ENCODE results near the gene UBA3. TPM values are rescaled to one million over a fixed set of nuclear protein-coding genes. Genes with fewer than 3 reads are reported as not detected.

Gene UBA3
- total RNA-seq, 2 donors from 2014 or later, result 57.4 to 59.0 TPM

DNA sequence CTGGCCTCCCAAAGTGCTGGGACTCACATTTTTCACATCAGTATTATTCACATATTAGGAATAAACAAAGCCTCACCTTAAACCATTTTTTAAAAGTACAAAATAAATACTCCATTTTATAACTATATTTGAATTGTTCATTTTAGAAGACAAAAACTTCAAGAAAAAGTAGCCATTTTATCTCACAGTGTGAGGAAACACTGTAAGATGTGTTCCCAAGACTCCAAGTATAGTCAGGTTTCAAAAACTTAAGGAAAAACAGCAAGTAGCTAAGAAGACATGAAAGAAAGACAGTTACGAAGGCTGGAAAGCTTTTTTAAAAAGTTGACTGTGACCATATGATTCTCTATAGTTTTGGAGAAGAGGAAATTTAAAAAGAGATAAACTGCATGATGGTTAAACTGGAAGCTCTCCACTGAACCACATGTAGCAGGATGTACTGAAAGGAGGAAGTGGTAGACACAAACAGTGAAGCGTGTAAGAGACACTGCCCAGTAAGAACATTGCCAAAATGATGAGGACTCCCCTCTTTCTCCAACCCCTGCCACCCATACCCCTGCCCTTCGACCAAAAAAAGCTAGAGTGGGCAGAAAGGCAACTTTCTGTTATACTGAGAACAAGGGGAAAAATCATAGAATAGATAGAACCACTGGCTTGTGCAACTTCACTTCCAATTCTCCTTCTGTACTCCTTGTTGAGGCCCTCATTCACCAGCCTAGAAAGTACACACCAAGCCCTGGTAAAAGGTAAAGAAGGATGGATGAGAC is 21.8 kb downstream of the UBA3 start:
- Histone ChIP-seq H3K27me3 (no peaks in the 10 kb centered on the region), H3K4me3 (no peak overlapping the region), H3K36me3 (no peaks in the 10 kb centered on the region), H3K27ac (no peak overlapping the region), H3K9me3 (no peaks in the 10 kb centered on the region), H3K9ac (ENCODE audit: low read depth in 2 of 2, low read length in 2 of 2) (no peak overlapping the region), H3K4me1 (no peaks in the 10 kb centered on the region)
- intact Hi-C loops (cut with DNase I), result no loop called here
- DNase-seq, result no peak
- TF ChIP-seq, protein P1, sequence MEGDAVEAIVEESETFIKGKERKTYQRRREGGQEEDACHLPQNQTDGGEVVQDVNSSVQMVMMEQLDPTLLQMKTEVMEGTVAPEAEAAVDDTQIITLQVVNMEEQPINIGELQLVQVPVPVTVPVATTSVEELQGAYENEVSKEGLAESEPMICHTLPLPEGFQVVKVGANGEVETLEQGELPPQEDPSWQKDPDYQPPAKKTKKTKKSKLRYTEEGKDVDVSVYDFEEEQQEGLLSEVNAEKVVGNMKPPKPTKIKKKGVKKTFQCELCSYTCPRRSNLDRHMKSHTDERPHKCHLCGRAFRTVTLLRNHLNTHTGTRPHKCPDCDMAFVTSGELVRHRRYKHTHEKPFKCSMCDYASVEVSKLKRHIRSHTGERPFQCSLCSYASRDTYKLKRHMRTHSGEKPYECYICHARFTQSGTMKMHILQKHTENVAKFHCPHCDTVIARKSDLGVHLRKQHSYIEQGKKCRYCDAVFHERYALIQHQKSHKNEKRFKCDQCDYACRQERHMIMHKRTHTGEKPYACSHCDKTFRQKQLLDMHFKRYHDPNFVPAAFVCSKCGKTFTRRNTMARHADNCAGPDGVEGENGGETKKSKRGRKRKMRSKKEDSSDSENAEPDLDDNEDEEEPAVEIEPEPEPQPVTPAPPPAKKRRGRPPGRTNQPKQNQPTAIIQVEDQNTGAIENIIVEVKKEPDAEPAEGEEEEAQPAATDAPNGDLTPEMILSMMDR (IDR thresholded peaks at IDR 0.05), result no peak

DNA sequence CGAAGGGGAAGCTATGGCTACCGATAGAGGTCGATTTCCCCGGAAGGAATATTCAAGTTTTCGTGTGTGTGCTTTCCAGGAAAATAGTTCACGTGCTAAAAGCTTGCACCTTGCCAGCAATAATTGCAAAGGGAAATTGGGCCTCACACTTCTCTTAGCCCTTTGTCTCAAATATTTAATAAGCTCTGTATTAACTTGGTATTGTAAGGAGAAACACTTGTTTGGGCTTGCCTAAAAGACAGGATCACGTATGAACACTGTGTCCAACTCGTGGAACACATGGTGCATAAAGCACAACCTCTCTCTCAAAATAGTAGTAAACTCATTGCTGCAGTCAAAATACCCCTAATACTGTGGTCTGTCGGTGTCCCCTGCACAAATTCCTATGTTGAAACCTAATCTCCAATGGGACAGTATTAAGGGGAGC is 27.7 kb downstream of the UBA3 start:
- TF ChIP-seq, protein P1 (IDR thresholded peaks at IDR 0.05), result no peak

DNA sequence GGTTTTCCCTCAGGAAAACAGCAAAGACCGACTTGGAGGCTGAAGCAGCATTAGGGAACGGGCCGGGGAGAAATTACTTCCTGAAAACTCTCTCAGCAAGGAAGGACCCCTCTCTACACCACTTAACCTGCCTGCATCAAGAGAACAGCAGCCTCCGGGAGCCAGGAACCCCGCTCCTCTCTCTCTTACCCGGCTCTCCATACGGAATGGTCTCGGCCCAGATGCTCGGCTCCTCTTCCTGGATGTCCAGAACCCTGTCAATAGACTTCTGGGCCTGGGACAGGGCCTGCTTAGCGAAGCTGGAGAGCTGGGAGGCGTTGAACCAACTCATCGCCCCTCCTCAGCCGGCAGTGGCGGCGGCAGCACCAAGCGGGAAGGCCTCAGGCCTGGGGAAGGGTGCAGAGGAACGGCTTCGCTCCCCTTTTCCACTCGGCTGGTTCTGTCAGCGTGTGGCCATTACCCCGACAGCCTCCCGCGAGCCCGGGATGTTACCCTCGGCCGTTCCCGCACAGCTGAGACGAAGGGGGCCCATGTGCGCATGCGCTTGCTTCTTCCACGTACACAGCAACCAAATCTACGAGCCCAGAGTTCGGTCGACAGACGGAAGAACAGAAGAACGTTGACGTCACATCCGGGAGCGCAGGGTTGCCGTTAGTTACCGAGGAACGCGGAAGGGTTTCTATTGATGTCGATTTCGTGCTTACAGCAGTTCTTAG is 28.3 kb downstream of the UBA3 start, which contains the start of gene TMF1:
TSS of gene TMF1 (minus strand) at position 578 of the 716 bp plus-strand sequence. CDS start at position 331, 247 bp downstream.
- TF ChIP-seq, protein P1 (IDR thresholded peaks at IDR 0.05), result no peak
- Histone ChIP-seq H3K4me3 (peak within 1 kb of the TSS; percentile 88), H3K27ac (peak within 1 kb of the TSS; percentile 98), H3K36me3 (no peaks in the 10 kb centered on the region), H3K9me3 (no peaks in the 10 kb centered on the region), H3K4me1 (peaks cover 10% of the 10 kb centered on the region), H3K27me3 (no peaks in the 10 kb centered on the region), H3K9ac (ENCODE audit: low read depth in 2 of 2, low read length in 2 of 2) (peak within 1 kb of the TSS; percentile 93 to 100)
- DNase-seq, result peak; percentile 98
- intact Hi-C loops (cut with DNase I), result loop anchor here (5.0 kb wide), 1 partner anchor 40 kb away; the partner anchor contains the start of gene EOGT

More for the DNA sequence above, 27.7 kb downstream of the UBA3 start:
- Histone ChIP-seq H3K9me3 (no peaks in the 10 kb centered on the region), H3K4me1 (peaks cover 10% of the 10 kb centered on the region), H3K36me3 (no peaks in the 10 kb centered on the region), H3K4me3 (peak overlapping the region; percentile 88), H3K9ac (ENCODE audit: low read depth in 2 of 2, low read length in 2 of 2) (peak overlapping the region in 1 of 2 donors; percentile 100), H3K27ac (peak overlapping the region; percentile 98), H3K27me3 (no peaks in the 10 kb centered on the region)
- intact Hi-C loops (cut with DNase I), result loop anchor here (5.0 kb wide), 1 partner anchor 40 kb away; the partner anchor contains the start of gene EOGT
- DNase-seq, result no peak

DNA sequence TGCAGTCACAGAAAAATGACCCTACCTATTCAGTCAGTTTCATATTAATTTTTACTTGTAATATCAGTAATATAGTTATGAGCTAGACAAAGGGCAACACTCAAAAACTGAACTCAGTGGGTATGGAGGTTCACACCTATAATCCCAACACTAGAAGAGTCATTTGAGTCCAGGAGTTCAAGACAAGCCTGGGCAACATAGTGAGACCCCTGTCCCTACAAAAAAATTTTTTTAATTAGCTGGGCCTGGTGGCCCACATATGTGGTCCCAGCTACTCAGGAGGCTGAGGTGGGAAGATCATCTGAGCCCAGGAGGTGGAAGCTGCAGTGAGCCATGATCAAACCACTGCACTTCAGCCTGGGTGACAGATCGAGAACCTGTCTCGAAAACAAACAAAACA is 31.2 kb downstream of the UBA3 start:
- intact Hi-C loops (cut with DNase I), result no loop called here
- Histone ChIP-seq H3K4me1 (peaks cover 10% of the 10 kb centered on the region), H3K9ac (ENCODE audit: low read depth in 2 of 2, low read length in 2 of 2) (no peak overlapping the region), H3K4me3 (no peak overlapping the region), H3K36me3 (no peaks in the 10 kb centered on the region), H3K27me3 (no peaks in the 10 kb centered on the region), H3K9me3 (no peaks in the 10 kb centered on the region), H3K27ac (no peak overlapping the region)
- TF ChIP-seq, protein P1 (IDR thresholded peaks at IDR 0.05), result no peak
- no peak for DNase-seq

DNA sequence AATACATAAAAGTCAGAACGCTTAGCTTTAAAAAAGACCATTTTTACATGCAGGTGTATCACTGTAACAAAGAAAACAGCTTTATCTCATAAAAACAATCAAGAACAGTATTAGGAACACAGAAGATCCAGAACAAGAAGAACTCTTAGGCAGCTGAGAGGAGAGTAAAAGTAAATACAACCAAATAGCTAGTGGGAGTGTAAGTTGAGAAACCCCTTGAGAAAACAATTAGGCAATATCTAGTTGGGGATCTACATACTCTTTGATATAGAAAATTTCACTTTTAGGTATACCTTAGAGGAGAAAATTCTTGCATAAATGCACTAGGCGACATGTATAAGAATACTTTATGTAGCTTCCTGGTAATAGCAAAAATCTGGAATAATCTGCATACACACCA is 35.6 kb downstream of the UBA3 start:
- Histone ChIP-seq H3K4me3 (no peak overlapping the region), H3K9ac (ENCODE audit: low read depth in 2 of 2, low read length in 2 of 2) (no peak overlapping the region), H3K9me3 (no peaks in the 10 kb centered on the region), H3K27ac (no peak overlapping the region), H3K4me1 (no peaks in the 10 kb centered on the region), H3K36me3 (peaks cover 7% of the 10 kb centered on the region), H3K27me3 (no peaks in the 10 kb centered on the region)
- TF ChIP-seq, protein P1 (IDR thresholded peaks at IDR 0.05), result no peak
- DNase-seq, result no peak
- intact Hi-C loops (cut with DNase I), result no loop called here
